Endometrial microvascular endothelial cells (primary cell): ENCODE results near the gene EYA2. TPM values are rescaled to one million over a fixed set of nuclear protein-coding genes. Genes with fewer than 3 reads are reported as not detected.

ENCODE experiments used
- in situ Hi-C: cut with HindIII; loops from 2 replicates; pipeline ENCODE4 v1.10.0; 2017; ENCODE audit warnings: low sequenced_read_pairs, low pct_unique_long_range_greater_than_20kb; ENCODE audit errors: inconsistent ontology term
- total RNA-seq: library from RNA; depleted of rRNA; stranded (reverse); fragments of >200 nt; gene quantifications from one replicate; pipeline ENCODE4 v1.2.3, GENCODE V29; 2015; ENCODE audit errors: inconsistent ontology term

EYA2 gene
- total RNA-seq, 1 donor from 2014 or later = not detected

- in situ Hi-C loops = no loop called here
Measured at GRCh38 chr20:47133809-47134456, 239.3 kb downstream of the EYA2 start.

GRCh38 chr20:47136782-47137181 is 242.1 kb downstream of the EYA2 start:
- in situ Hi-C loops = no loop called here

- in situ Hi-C loops = no loop called here
Measured at GRCh38 chr20:47137231-47137870, 242.7 kb downstream of the EYA2 start.

GRCh38 chr20:47139934-47140535 is 245.4 kb downstream of the EYA2 start:
- in situ Hi-C loops = no loop called here

- in situ Hi-C loops = no loop called here
Measured at GRCh38 chr20:47141350-47141921, 246.8 kb downstream of the EYA2 start.

GRCh38 chr20:47141941-47142773 is 247.5 kb downstream of the EYA2 start:
- in situ Hi-C loops = no loop called here

GRCh38 chr20:47142774-47143170 is 248.1 kb downstream of the EYA2 start:
- in situ Hi-C loops = no loop called here

GRCh38 chr20:47143657-47144056 is 249.0 kb downstream of the EYA2 start:
- in situ Hi-C loops = no loop called here

GRCh38 chr20:47144463-47144862 is 249.8 kb downstream of the EYA2 start:
- in situ Hi-C loops = no loop called here

- in situ Hi-C loops = no loop called here
Measured at GRCh38 chr20:47146686-47147085, 252.0 kb downstream of the EYA2 start.

GRCh38 chr20:47148059-47148458 is 253.4 kb downstream of the EYA2 start:
- in situ Hi-C loops = no loop called here

GRCh38 chr20:47149939-47150338 is 255.3 kb downstream of the EYA2 start:
- in situ Hi-C loops = no loop called here

- in situ Hi-C loops = no loop called here
Measured at GRCh38 chr20:47150403-47151152, 255.9 kb downstream of the EYA2 start.

- in situ Hi-C loops = no loop called here
Measured at GRCh38 chr20:47152068-47152467, 257.4 kb downstream of the EYA2 start.

GRCh38 chr20:47154089-47154488 is 259.4 kb downstream of the EYA2 start:
- in situ Hi-C loops = no loop called here

- in situ Hi-C loops = no loop called here
Measured at GRCh38 chr20:47156301-47157137, 261.9 kb downstream of the EYA2 start.

- in situ Hi-C loops = no loop called here
Measured at GRCh38 chr20:47159166-47159565, 264.5 kb downstream of the EYA2 start.

- in situ Hi-C loops = no loop called here
Measured at GRCh38 chr20:47160240-47160639, 265.6 kb downstream of the EYA2 start.
